Hematopoietic multipotent progenitor cell treated with erythropoietin and hydrocortisone succinate and interleukin-3 and kit ligand, for 4 days (in vitro differentiated cells): ENCODE results near the gene HMX1.

Experiments used
- DNase-seq: peaks from one replicate; pipeline ENCODE4 v3.0.0-alpha.2; 2015

HMX1 gene

DNA sequence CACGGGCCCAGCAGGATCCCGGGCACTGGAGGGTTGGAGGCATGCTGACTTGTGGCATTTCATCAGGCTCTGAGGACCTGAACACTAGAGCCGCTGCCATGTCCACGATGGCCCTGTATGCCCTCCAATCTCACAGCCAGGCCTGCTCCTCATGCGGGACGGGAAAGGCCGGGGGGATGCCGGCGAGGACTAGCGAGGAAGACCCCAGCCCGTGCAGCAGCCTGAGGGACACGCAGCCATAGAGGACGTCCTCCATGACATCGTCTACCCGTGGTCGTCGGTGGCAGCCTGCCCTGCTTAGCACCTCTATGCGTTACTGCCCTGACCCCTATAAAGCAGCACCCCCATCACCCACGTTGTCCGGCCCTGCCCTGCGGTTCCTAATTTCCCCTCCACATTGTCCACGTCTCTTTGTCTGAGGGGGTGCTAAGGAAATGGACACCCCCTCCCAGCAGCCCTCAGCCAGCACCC lies 32.6 kb downstream of the HMX1 start:
- DNase-seq: no peak

DNA sequence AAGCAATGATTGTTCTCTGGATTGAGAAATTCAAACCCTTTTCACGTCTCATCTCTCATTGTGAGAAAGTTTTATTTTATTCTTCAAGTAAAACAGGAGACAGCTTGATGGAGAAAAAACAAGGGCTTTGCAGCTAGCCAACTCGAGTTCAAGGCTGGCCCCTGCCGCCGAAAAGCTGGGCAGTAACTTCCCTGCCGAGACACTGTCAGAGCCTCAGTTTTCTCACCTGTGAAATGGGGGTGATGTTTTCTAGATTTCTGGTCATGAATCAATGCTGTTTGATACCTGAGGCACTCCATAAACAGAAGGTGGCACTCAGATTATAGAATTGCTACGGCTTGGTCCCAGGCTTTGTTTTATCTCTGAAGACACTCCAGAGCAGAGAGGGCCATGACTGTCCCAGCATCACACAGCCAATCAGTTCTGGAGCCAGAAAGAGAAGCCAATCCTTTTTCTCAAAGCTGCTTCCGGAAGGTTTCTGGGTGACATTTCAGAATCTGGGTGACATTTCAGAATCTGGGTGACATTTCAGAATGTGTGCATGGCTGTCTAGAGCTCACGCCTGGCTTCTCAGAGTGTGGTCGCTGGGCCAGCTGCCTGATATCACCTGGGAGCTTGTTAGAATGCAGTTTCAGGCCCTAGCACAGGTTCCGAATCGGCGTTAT lies 33.2 kb downstream of the HMX1 start:
- DNase-seq: no peak

DNA sequence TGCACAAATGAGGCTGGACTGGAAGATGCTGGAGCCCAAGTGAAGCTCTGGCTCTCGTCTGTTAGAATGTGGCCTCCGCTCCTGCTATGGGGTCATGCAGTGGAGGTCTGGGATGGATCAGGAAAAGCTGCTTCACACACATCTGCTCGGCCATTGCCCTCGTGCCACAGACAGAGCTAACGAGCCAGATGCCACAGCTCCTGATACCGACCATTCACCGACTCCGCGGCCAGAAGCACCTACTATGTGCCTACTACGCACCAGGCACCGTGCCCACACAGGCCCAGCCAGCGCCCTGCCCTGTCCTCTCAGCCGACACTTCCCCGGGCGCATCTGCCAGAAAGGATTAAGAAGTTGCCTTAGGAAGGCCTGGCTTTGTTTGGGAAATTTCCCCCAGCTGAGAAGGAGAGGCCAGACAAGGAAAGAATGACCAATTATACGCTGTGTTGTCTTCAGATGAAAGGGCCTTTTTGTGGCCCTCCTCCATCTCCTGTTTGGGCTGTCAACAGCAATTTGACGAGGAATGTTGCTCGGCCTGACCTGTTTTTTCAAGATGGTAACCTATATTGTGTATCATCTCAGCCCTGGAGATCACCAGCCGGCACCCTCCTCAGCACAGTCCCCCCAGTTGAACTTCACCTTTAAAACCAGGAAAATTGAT lies 34.3 kb downstream of the HMX1 start:
- DNase-seq: no peak

DNA sequence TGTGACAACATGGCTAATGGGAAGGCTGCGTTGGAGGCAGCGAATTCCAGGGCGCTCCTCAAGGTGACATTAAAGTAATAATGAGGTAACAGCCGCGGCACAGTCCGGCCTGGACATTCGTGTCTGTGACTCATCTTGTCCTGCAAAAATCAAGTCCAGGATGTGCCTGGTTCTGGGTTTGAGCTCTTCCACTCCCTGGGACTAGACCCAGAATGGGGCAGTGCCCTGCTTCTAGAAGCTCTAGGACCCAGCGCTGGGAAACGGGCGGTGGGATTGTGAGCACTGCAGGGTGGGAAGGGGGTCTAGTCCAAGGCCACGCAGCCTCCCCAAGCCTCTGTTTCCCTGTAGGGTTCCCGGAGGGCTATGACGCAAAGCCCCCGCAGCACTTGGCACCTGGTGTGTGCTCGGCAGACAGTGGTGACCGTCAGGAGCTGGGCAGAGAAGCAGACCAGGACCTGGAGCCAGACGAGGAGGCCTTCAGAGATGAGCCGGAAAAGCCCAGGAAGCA lies 34.9 kb downstream of the HMX1 start:
- no peak for DNase-seq

DNA sequence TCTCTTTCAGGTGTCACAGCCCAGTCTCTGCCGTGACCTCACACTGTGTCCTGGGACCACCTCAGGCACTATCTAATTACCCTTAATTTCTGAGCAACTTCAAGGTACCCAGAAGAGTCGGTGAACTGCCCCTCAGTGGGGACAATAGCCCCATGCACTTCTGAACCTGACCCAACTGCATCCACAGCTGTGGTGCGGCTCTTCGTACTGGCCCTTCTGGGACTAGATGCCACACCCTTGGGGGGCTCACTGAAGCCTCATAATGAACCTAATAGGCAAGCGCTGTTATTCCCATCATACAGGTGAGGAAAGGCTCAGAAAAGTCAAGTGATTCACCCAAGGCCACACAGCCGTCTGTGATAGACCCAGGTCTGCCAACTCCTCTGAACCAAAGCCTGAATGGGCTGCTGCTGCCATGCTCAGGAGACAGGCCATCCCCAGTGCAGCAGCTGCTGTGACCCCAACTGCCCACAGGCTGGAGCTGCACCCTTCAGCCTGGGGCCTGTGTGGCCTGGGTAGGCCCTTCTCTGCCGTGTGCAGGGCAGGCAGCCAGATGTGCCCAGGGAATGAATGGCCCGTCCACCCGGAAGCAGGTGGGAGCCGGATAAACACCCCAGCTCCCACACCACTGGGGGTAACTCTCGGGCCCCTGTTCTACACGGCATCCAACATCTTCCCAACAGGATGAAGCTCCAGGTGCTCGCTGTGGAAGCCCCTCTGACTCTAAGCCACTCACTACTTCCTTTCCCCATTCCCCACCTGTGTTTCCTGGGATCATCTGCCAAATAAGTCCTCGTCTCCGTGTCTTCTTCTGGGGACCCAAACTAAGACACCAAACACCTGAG lies 35.9 kb downstream of the HMX1 start:
- no peak for DNase-seq

DNA sequence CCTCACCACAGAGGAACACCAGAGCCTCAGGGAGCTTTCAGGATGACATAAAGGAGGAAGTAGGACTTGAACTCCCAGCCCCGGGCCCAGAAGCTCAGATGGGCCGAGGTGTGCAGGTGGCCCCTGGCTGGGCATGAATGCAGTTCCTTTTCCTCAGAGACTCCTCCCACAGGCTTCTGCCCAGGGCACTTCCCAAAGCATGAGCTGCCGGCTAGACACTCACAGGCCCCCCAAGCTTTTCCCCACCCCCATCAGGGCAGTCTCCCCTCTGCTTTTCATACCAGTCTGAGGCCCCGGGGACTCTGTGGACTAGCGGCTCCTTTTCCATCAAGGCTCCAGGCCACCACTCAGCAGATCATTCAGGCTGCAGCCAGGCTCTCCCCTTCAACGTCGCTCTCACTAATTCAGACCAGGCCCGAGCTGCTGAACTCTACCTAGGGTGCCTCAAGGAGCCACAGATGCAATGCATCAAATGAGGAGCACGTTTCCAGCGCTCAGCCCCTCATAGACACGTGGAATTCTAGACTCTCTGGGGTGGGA lies 36.9 kb downstream of the HMX1 start:
- no peak for DNase-seq

DNA sequence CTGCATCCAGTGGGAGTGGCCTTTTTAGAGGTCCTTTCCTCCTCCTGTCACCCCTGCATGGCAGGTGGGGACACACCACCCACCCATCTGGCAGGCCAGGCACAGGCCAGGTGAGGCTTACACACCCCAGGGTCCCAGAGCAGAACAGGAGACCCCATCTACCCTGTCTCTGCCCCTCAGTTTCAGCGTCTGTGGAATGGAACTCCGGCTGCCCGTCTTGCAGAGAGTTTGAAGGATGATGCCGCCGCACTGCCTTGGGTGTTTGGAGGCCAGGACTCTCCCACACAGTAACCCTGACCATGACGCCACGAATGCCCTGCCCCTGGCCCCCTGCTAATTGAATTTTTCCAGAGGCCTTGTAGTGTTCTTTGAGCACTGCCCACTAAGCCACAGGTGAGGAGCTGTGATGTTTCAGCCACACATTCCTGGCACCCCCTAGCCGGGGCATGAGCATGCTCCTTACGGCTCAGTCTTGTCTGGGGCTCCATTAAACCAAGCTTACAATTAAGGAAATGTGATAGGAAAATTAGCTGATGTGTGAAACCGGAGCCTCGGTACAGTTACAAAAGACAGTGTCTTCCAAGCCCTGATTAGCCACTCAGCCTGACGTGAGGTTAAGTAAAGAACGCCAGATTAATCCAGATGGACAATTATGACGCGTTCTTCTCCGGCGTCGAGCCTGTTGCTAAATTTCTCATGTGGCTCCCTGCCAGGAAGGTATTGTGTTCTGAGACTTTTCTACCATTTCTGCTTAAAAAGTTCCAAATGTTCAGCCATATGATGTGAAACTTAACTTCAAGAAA lies 39.3 kb downstream of the HMX1 start:
- DNase-seq: no peak

DNA sequence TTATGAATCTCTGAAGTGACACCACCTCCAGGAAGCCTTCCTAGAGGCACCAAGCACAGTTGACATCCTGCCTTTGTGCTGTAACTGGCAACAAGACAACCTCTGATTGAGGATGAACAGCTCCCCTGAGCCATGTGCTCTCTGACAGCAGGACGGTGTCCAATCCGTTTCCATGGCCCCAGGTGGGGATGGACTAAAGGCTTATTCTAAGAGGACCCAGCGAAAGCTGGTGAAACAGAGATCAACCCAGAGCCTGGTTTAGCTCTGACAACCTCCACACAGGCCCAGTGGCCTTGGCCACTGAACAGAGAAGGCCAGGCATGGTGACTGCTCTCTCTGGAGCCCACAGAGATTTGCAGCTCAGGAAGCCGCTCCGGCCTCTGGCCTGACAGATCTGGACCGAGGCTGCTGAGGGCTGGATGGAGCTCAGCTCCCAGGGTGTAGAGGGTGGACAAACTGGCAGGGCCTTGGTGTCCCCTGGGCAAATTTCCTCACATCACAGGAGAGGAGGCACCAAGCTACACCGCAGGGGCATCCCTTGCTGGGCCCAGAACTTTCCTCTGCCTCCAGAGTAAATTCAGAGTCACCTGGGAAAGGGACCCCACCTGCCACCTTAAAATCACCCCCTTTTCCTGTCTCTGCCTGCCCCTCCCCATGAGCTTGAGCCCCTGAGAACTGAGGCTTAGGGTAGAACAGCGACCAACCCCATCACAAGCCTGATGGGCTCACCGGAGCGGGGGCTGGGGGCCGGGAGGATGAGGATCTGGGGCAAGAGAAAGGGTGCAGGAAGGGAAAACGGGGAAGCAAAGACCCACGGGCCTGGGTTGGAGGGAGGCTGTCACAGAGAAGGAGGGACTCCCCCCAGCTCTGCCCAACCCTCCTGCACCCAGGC lies 40.2 kb downstream of the HMX1 start:
- no peak for DNase-seq

DNA sequence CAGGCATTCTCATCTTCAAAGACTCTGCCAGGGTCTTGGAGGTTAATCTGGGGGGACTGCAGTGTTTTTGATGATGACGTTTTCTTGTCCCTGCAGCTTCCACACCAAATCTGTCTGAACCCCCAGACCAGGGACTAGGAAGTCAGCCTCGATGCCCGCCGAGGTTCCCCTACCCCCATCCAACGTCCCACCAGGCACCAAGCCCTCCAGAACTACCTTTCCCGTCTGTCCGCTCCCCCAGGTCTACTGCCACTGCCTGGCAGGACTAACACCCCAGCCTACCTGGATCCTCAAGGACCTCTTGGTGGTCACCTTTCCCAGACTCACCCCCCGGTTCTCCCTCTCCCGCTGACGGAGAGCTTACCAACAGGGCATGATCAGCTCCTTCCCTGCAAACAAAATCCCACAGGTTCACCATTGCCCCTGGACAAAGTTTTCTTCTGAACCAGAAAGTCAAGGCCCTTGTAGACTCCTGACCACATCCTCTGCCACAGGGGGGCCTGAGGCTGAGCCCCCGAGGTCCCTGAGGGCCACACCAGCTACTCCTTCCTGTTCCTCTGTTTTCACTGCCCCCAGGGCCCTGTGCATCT lies 40.9 kb downstream of the HMX1 start:
- DNase-seq: no peak

DNA sequence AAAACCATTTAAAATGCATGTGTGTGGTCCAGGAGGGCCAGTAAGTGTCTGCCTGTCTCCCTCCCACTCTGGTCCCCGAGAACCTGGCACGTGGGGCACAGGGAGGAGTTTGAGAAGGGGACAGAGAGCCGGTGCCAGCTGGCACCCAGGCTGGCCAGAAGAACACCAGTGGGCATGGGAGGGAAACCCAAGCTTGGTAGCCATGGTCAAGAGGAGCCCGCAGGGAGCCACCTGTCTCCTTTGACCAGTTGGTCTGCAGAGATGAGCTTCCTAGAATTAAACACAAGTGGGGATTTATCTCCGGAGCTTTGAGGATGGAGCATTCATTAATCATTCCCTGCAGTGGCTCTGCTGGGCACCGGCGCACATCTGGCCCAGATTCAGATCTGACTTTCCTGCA lies 41.6 kb downstream of the HMX1 start:
- no peak for DNase-seq

DNA sequence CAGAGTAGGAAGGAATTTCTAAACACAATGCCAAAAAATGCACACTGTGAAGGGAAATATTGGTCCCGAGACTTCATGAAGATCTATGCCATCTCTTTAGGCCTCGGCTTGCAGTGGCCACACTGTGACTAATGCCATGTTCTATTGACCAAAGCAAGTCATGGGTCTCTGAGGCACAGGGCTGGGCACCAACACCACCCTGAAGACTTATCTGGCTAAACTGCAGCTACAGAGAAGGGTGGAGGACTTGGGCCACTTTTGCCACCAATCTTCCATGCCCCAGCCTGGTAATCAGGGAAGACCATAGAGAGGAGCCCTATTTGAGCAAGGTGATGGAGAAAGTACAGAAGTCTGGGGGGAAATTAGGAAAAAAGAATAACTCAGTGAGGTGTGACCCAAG lies 42.1 kb downstream of the HMX1 start:
- no peak for DNase-seq

DNA sequence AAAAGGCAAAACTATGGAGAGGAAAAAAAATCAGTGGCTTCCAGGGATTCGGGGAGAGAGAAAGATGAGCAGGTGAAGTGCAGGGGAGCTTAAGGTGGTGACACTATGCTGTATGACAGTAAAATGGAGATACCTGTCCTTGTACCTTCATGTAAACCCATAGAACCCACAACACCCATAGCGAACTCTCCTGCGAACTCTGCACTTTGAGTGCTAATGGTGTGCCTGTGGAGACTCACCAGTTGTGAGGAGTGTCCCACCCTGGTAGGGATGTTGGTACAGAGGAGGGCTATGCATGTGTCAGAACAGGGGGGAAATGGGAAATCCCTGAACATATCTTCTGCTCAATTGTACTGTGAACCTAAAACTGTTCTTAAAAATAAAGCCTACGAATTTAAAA lies 42.8 kb downstream of the HMX1 start:
- DNase-seq: no peak

DNA sequence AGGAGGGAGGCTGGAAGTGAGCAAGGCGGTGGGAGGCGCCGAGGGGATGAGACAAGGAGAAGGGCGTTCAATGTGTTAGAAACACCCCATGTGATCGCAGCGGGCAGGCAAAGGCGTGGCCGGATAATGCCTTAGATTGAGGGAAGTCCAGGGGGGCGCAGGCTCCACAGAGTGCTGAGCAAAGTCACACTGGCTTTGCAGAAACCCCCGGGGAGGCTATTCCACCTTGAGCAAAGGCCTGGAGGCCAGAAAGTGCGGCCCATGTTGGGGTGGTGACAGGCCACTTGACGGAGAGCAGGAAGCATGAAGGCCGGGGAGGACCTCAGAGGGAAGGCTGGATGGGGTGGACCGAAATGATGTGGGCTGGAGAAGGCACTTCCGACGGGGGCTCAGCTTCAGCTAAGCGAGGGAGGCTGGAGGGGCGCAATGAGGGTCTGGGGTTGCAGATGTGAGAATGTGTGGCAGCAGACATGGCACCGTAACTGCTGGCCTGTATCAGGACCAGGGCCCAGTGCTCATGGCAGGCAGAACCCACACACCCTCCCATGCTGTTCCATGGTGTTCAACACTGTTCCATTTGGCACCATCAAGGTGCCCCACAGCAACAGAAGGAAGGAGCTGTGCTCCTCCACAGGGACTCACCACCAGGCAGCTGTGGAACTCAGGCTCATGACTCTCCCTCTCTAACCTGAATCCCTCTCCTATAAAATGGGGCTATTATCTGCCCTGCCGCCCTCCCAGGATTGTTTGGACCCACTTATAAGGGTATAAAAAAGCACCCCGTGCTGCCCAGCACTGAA lies 50.3 kb downstream of the HMX1 start:
- no peak for DNase-seq

DNA sequence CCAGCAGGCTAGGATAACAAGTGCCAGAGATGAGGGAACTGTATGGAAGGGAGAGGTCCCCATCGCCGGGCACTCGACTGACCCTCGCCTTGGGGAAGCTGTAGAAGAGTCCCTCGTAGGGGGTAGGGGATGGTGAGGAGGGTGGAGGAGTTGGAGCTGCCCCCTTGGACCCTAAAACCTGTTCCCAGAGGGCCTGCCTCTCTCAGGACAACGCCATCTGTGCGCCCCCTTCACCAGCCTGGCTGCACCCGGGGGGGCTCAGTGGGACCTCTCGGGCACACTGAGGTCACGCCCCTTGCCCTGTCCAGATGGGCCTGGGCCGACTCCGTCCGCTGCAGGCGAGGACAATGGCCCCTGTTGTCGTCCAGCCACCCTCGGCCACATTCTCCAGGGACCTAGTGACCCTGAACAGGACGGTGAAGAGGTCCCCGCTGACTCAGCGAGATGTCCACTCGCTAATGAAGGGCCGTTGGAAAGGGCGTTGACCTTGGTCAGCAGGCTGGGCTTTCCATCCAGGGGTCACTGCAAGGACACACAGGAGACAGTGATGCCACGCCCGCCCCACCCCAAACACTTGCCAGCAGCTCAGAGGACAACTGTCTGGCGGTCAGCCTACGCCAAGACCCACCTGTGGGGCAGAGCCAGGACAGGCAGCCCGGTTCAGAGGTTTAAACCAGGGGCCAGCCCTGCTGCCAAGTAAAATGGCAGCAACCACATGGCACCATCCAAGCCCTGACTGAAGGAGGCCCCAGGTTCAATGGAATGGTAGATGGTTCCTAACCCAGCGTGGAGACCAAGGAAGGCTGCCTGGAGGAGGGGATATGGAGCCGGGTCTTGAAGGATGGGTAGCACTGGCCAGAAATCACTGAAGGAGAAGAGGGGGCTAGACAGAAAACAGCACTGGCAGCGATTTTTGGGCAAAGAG lies 51.2 kb downstream of the HMX1 start:
- DNase-seq: no peak

DNA sequence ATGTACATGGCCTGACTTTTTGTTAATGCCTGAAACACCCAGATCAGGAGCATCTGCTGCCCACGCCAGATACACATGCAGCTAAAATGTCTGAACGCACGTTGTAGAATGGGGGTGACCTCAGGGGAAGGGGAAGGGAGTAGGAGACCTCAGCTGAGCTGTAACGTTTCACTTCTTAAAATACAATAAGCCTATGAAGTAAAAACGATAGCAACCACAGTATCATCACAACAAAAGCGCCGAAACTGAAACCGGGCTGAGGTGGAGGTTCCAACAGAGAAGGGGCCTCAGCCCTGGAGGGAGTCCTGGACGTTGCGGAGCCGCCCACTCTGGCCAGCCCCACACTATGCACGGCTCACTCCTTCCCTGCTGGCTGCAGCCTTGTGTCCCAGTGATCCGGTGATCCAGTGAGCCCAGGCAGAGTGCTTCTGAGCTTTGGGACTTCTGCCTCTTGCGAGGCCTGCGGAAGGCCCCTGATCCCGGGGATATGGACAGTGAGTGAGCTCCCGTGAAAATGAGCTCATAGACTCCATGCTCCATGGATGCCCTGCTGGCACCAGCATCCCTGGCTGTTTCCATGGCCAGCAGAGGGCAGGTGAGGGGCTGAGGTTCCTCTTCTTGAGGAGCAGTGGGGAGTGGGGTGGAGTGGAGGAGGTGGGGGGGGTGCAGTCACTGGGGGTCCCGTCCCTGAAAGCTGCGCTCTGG lies 52.0 kb downstream of the HMX1 start:
- DNase-seq: no peak

DNA sequence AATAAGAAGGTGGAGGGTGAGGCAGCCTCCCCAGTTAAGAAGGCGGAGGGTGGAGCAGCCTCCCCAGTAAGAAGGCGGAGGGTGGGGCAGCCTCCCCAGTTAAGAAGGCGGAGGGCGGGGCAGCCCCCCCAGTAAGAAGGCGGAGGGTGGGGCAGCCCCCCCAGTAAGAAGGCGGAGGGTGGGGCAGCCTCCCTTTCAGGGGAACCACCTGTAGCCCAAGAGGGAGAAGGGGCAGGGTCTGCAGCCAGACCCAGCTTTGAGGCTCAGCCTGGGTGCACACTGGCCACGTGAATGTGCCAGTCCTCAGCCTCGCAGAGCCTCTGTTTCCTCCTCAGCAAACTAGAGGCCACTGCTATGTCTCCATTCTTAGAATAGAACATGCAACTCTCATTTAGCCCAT lies 52.6 kb downstream of the HMX1 start:
- no peak for DNase-seq

DNA sequence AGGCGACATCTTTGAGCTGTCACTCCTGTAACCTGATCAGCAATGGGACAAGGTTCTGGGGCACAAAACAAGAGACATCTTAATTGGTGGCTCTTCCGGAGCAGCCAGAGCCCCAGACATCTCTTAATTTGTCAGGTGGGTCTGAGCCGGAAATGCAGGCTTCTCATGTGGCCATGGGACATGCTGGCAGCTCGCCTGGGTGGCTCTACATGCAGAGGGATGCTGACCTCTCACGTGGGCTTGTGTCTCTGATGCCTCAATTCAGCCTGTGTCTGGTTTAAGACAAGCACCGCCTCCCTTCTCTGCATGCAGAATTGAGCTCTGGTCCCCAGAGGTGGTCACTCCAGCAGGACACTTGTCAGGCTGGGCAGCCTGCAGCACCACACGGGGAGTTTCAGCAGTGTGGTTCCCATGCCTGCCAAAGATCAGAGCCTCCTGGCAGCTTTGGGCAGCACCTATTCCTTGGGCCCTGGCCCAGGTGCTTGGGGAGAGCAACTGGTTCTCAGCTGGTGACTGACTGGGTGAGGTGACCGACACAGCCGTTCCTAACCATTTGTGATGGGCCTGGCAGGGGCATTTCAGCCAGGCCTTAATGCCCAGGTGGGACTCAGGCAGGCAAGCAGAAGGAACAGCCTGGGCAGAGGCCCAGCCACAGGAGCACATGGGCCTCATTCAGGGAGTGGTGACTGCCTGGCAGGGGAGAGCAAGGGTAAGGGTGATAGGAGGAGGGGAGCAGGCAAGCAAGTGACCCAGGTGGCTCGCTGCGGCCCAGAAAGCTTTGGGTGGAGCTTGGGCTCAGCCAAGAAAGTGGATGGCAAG lies 53.4 kb downstream of the HMX1 start:
- no peak for DNase-seq

DNA sequence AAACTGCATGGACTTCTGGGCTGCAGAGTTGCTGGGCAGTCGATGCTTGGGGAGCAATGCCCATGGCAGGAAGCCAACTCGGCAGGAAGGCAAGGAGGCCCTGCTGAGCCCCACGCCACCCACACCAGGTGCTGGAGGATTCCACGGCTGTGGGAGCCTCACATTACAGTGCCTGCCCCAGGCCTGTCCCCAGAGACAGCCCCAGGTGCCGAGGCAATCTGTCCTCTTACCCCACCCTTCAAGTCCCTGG lies 53.9 kb downstream of the HMX1 start:
- DNase-seq: no peak
